Skeletal muscle satellite cell (primary cell): ENCODE data around the gene SCYL3.
"Not testable (repeated sequence)": the region's sequence is repeated elsewhere in the genome, so short reads cannot be mapped to it uniquely, and the experiment has no call there.

Experiments
- H3K27me3 ChIP-seq: 2 replicates; pipeline ENCODE4 v1.7.0; 2013; ENCODE audit warnings: low read length; ENCODE audit not compliant: control insufficient read depth, insufficient read depth
- H3K36me3 ChIP-seq: 2 replicates; pipeline ENCODE4 v1.7.0; 2013; ENCODE audit warnings: mild to moderate bottlenecking, control low read depth, low read length; ENCODE audit not compliant: insufficient read depth
- H3K4me1 ChIP-seq: 2 replicates; pipeline ENCODE4 v1.7.0; 2013; ENCODE audit warnings: low read length; ENCODE audit not compliant: control insufficient read depth, insufficient read depth
- H3K4me2 ChIP-seq: 2 replicates; pipeline ENCODE4 v1.7.0; 2013; ENCODE audit warnings: mild to moderate bottlenecking, low read length
- H3K4me3 ChIP-seq: 2 replicates; pipeline ENCODE4 v1.7.0; 2013; ENCODE audit warnings: low read length
- H3K9ac ChIP-seq: 2 replicates; pipeline ENCODE4 v1.7.0; 2013; ENCODE audit warnings: mild to moderate bottlenecking, low read depth, low read length, moderate library complexity
- H3K9me3 ChIP-seq: replicated peaks from 2 replicates; pipeline ENCODE4 v1.7.0; 2013; ENCODE audit warnings: mild to moderate bottlenecking, control low read depth, low read length

Gene SCYL3

GRCh38 chr1:169864531-169864930 is 29.2 kb downstream of the SCYL3 start:
- peaks cover 64% of the 10 kb centered on the region for H3K36me3 ChIP-seq

GRCh38 chr1:169860750-169861149 is 32.9 kb downstream of the SCYL3 start:
- H3K4me2 ChIP-seq, result no peak overlapping the region
- no peaks in the 10 kb centered on the region for H3K27me3 ChIP-seq
- H3K4me1 ChIP-seq, result no peaks in the 10 kb centered on the region
- H3K4me3 ChIP-seq, result no peak overlapping the region
- no peaks in the 10 kb centered on the region for H3K9me3 ChIP-seq
- no peak overlapping the region for H3K9ac ChIP-seq
- H3K36me3 ChIP-seq, result peaks cover 68% of the 10 kb centered on the region

More at GRCh38 chr1:169864531-169864930, 29.2 kb downstream of the SCYL3 start:
- H3K4me1 ChIP-seq, H3K9ac ChIP-seq, H3K9me3 ChIP-seq, H3K4me2 ChIP-seq, H3K27me3 ChIP-seq, H3K4me3 ChIP-seq: not testable (repeated sequence)

GRCh38 chr1:169860187-169860586 is 33.5 kb downstream of the SCYL3 start:
- no peak overlapping the region for H3K4me2 ChIP-seq
- H3K4me1 ChIP-seq, result no peaks in the 10 kb centered on the region
- peaks cover 68% of the 10 kb centered on the region for H3K36me3 ChIP-seq
- no peaks in the 10 kb centered on the region for H3K27me3 ChIP-seq
- H3K9me3 ChIP-seq, result no peaks in the 10 kb centered on the region
- H3K9ac ChIP-seq, result no peak overlapping the region
- H3K4me3 ChIP-seq, result no peak overlapping the region

- no peak overlapping the region for H3K9ac ChIP-seq
- H3K4me2 ChIP-seq, result no peak overlapping the region
- H3K9me3 ChIP-seq, result no peaks in the 10 kb centered on the region
- H3K36me3 ChIP-seq, result peaks cover 70% of the 10 kb centered on the region
- H3K4me1 ChIP-seq, result no peaks in the 10 kb centered on the region
- H3K27me3 ChIP-seq, result no peaks in the 10 kb centered on the region
- H3K4me3 ChIP-seq, result no peak overlapping the region
Observed at GRCh38 chr1:169859001-169859400, 34.7 kb downstream of the SCYL3 start.

- H3K27me3 ChIP-seq, result no peaks in the 10 kb centered on the region
- H3K4me2 ChIP-seq, result no peak overlapping the region
- H3K9ac ChIP-seq, result no peak overlapping the region
- no peaks in the 10 kb centered on the region for H3K9me3 ChIP-seq
- peaks cover 69% of the 10 kb centered on the region for H3K36me3 ChIP-seq
- H3K4me3 ChIP-seq, result no peak overlapping the region
- no peaks in the 10 kb centered on the region for H3K4me1 ChIP-seq
Observed at GRCh38 chr1:169858467-169858866, 35.2 kb downstream of the SCYL3 start.

GRCh38 chr1:169853341-169853740 is 40.4 kb downstream of the SCYL3 start:
- Histone ChIP-seq H3K36me3 (peaks cover 72% of the 10 kb centered on the region), H3K4me2 (no peak overlapping the region), H3K9me3 (no peaks in the 10 kb centered on the region), H3K9ac (no peak overlapping the region), H3K4me1 (no peaks in the 10 kb centered on the region), H3K4me3 (no peak overlapping the region), H3K27me3 (no peaks in the 10 kb centered on the region)

- Histone ChIP-seq H3K9ac (no peak overlapping the region), H3K27me3 (no peaks in the 10 kb centered on the region), H3K4me3 (no peak overlapping the region), H3K36me3 (peaks cover 62% of the 10 kb centered on the region), H3K4me2 (no peak overlapping the region), H3K9me3 (no peaks in the 10 kb centered on the region), H3K4me1 (no peaks in the 10 kb centered on the region)
Observed at GRCh38 chr1:169849346-169850022, 44.2 kb downstream of the SCYL3 start.

GRCh38 chr1:169848456-169848855 is 45.2 kb downstream of the SCYL3 start:
- Histone ChIP-seq H3K27me3 (no peaks in the 10 kb centered on the region), H3K4me1 (no peaks in the 10 kb centered on the region), H3K9me3 (no peaks in the 10 kb centered on the region), H3K4me3 (no peak overlapping the region), H3K9ac (no peak overlapping the region), H3K36me3 (peaks cover 62% of the 10 kb centered on the region), H3K4me2 (no peak overlapping the region)

GRCh38 chr1:169844941-169845608 is 48.6 kb downstream of the SCYL3 start:
- H3K36me3 ChIP-seq, result peaks cover 43% of the 10 kb centered on the region
- no peak overlapping the region for H3K9ac ChIP-seq
- no peak overlapping the region for H3K4me3 ChIP-seq
- H3K9me3 ChIP-seq, result no peaks in the 10 kb centered on the region
- no peak overlapping the region for H3K4me2 ChIP-seq
- H3K27me3 ChIP-seq, result no peaks in the 10 kb centered on the region
- no peaks in the 10 kb centered on the region for H3K4me1 ChIP-seq

- peaks cover 12% of the 10 kb centered on the region for H3K36me3 ChIP-seq
- no peak overlapping the region for H3K9ac ChIP-seq
- no peaks in the 10 kb centered on the region for H3K27me3 ChIP-seq
- no peak overlapping the region for H3K4me3 ChIP-seq
- no peak overlapping the region for H3K4me2 ChIP-seq
- no peaks in the 10 kb centered on the region for H3K4me1 ChIP-seq
- H3K9me3 ChIP-seq, result no peaks in the 10 kb centered on the region
Observed at GRCh38 chr1:169838942-169839341, 54.8 kb downstream of the SCYL3 start.

- no peaks in the 10 kb centered on the region for H3K27me3 ChIP-seq
- H3K4me1 ChIP-seq, result no peaks in the 10 kb centered on the region
- H3K9me3 ChIP-seq, result no peaks in the 10 kb centered on the region
- peaks cover 11% of the 10 kb centered on the region for H3K36me3 ChIP-seq
- H3K9ac ChIP-seq, result no peak overlapping the region
- no peak overlapping the region for H3K4me3 ChIP-seq
- H3K4me2 ChIP-seq, result no peak overlapping the region
Observed at GRCh38 chr1:169836198-169836597, 57.5 kb downstream of the SCYL3 start.

GRCh38 chr1:169835647-169836046 is 58.0 kb downstream of the SCYL3 start:
- Histone ChIP-seq H3K4me1 (no peaks in the 10 kb centered on the region), H3K9ac (no peak overlapping the region), H3K9me3 (no peaks in the 10 kb centered on the region), H3K4me2 (no peak overlapping the region), H3K27me3 (no peaks in the 10 kb centered on the region), H3K4me3 (no peak overlapping the region), H3K36me3 (peaks cover 11% of the 10 kb centered on the region)
